H9 (cell line): ENCODE data around the gene GPX2. TPM values are rescaled to one million over a fixed set of nuclear protein-coding genes. Genes with fewer than 3 reads are reported as not detected.

Experiments used
- DNase-seq: peaks from one replicate; pipeline ENCODE4 v3.0.0-alpha.2; 2017
- H2AFZ ChIP-seq: one replicate; pipeline ENCODE4 v1.6.1; 2013; ENCODE audit warnings: mild to moderate bottlenecking, low read length, control low read depth, moderate library complexity
- H2AK5ac ChIP-seq: 2 replicates; pipeline ENCODE4 v1.6.1; 2013; ENCODE audit warnings: low read length, control low read depth, mixed read lengths; ENCODE audit not compliant: insufficient read length
- H2BK120ac ChIP-seq: one replicate; pipeline ENCODE4 v1.6.1; 2013; ENCODE audit warnings: low read depth, mild to moderate bottlenecking, low read length, control low read depth, inconsistent platforms; ENCODE audit not compliant: poor library complexity, severe bottlenecking
- H2BK12ac ChIP-seq: 2 replicates; pipeline ENCODE4 v1.6.1; 2013; ENCODE audit warnings: low read length, control low read depth, mixed read lengths, low read depth; ENCODE audit not compliant: insufficient read length
- H2BK15ac ChIP-seq: 2 replicates; pipeline ENCODE4 v1.6.1; 2013; ENCODE audit warnings: low read depth, low read length, control low read depth
- H2BK20ac ChIP-seq: one replicate; pipeline ENCODE4 v1.6.1; 2013; ENCODE audit warnings: low read depth, mild to moderate bottlenecking, low read length, control low read depth, inconsistent platforms; ENCODE audit not compliant: poor library complexity, severe bottlenecking
- H2BK5ac ChIP-seq: 2 replicates; pipeline ENCODE4 v1.6.1; 2013; ENCODE audit warnings: low read length, control low read depth, mixed read lengths; ENCODE audit not compliant: insufficient read length
- H3K14ac ChIP-seq: 2 replicates; pipeline ENCODE4 v1.6.1; 2013; ENCODE audit warnings: low read length, control low read depth; ENCODE audit not compliant: insufficient read depth
- H3K18ac ChIP-seq: 2 replicates; pipeline ENCODE4 v1.6.1; 2013; ENCODE audit warnings: low read depth, mild to moderate bottlenecking, mixed read lengths, low read length, control low read depth; ENCODE audit not compliant: insufficient read length
- H3K23ac ChIP-seq: 2 replicates; pipeline ENCODE4 v1.6.1; 2013; ENCODE audit warnings: low read length, control low read depth, mixed read lengths, low read depth; ENCODE audit not compliant: insufficient read length
- H3K23me2 ChIP-seq: 2 replicates; pipeline ENCODE4 v1.6.1; 2013; ENCODE audit warnings: low read depth, mild to moderate bottlenecking, mixed read lengths, low read length, control low read depth; ENCODE audit not compliant: insufficient read length, poor library complexity, severe bottlenecking
- H3K27ac ChIP-seq: 2 replicates; pipeline ENCODE4 v1.5.1; 2013; ENCODE audit warnings: low read length, control low read depth, mixed read lengths, low read depth; ENCODE audit not compliant: insufficient read length
- H3K27me3 ChIP-seq: 2 replicates; pipeline ENCODE4 v1.6.1; 2013; ENCODE audit warnings: low read length, control low read depth, inconsistent platforms; ENCODE audit not compliant: insufficient read depth
- H3K4ac ChIP-seq: 2 replicates; pipeline ENCODE4 v1.6.1; 2013; ENCODE audit warnings: low read depth, mild to moderate bottlenecking, control low read depth, inconsistent platforms, low read length, moderate library complexity
- H3K4me1 ChIP-seq: 2 replicates; pipeline ENCODE4 v1.6.1; 2013; ENCODE audit warnings: low read length, control low read depth, inconsistent platforms; ENCODE audit not compliant: insufficient read depth
- H3K4me2 ChIP-seq: 2 replicates; pipeline ENCODE4 v1.6.1; 2013; ENCODE audit warnings: low read length, control low read depth, mixed read lengths; ENCODE audit not compliant: insufficient read length, insufficient read depth
- H3K56ac ChIP-seq: 2 replicates; pipeline ENCODE4 v1.6.1; 2013; ENCODE audit warnings: low read depth, mild to moderate bottlenecking, mixed read lengths, low read length, control low read depth; ENCODE audit not compliant: insufficient read length
- H3K79me1 ChIP-seq: 2 replicates; pipeline ENCODE4 v1.6.1; 2013; ENCODE audit warnings: low read depth, mild to moderate bottlenecking, moderate library complexity, low read length, control low read depth, inconsistent platforms; ENCODE audit not compliant: insufficient read depth, poor library complexity, severe bottlenecking
- H3K79me2 ChIP-seq: 2 replicates; pipeline ENCODE4 v1.6.1; 2013; ENCODE audit warnings: low read length, control low read depth, inconsistent platforms; ENCODE audit not compliant: insufficient read depth
- H3K9ac ChIP-seq: 2 replicates; pipeline ENCODE4 v1.6.1; 2013; ENCODE audit warnings: low read length, control low read depth, mixed read lengths; ENCODE audit not compliant: insufficient read length; ENCODE audit errors: extremely low read depth
- H3K9me3 ChIP-seq: one replicate; pipeline ENCODE4 v1.6.1; 2013; ENCODE audit warnings: low read depth, low read length, inconsistent platforms; ENCODE audit not compliant: control insufficient read depth
- H3T11ph ChIP-seq: one replicate; pipeline ENCODE4 v1.6.1; 2013; ENCODE audit warnings: mild to moderate bottlenecking, low read length, control low read depth, inconsistent platforms
- H4K20me1 ChIP-seq: one replicate; pipeline ENCODE4 v1.6.1; 2013; ENCODE audit not compliant: control insufficient read depth, insufficient read length, insufficient read depth
- H4K5ac ChIP-seq: 2 replicates; pipeline ENCODE4 v1.6.1; 2013; ENCODE audit warnings: low read depth, mild to moderate bottlenecking, mixed read lengths, low read length, control low read depth; ENCODE audit not compliant: insufficient read length
- H4K8ac ChIP-seq: replicated peaks from 2 replicates; pipeline ENCODE4 v1.6.1; 2013; ENCODE audit warnings: low read length, control low read depth, mixed read lengths, low read depth; ENCODE audit not compliant: insufficient read length
- H4K91ac ChIP-seq: 2 replicates; pipeline ENCODE4 v1.6.1; 2013; ENCODE audit warnings: low read depth, mild to moderate bottlenecking, moderate library complexity, mixed read lengths, low read length, control low read depth; ENCODE audit not compliant: insufficient read length
- H3K27ac Mint-ChIP-seq, 3 experiments: 2 replicates in 2 of 3; 3 replicates in 1 of 3; pipeline ENCODE4 v1.8.0; 2020 to 2021; ENCODE audit warnings: mixed read lengths in 3 of 3, mild to moderate bottlenecking in 1 of 3, moderate library complexity in 1 of 3
- H3K27me3 Mint-ChIP-seq: 2 replicates; pipeline ENCODE4 v1.8.0; 2021; ENCODE audit warnings: low read depth, mild to moderate bottlenecking, moderate library complexity, mixed read lengths
- H3K36me3 Mint-ChIP-seq, 3 experiments: 2 replicates in 2 of 3; 3 replicates in 1 of 3; pipeline ENCODE4 v1.8.0; 2020 to 2021; ENCODE audit warnings: low read depth in 3 of 3, mixed read lengths in 3 of 3; ENCODE audit not compliant: insufficient read depth in 1 of 3
- H3K4me1 Mint-ChIP-seq, 2 experiments: 2 replicates each; pipeline ENCODE4 v1.8.0; 2020; ENCODE audit warnings: mixed read lengths in 2 of 2
- H3K4me3 Mint-ChIP-seq, 2 experiments: 2 replicates in 1 of 2; 3 replicates in 1 of 2; pipeline ENCODE4 v1.8.0; 2020 to 2021; ENCODE audit warnings: mild to moderate bottlenecking in 2 of 2, mixed read lengths in 2 of 2, moderate library complexity in 1 of 2
- H3K9me3 Mint-ChIP-seq, 2 experiments: 2 replicates in 1 of 2; 3 replicates in 1 of 2; pipeline ENCODE4 v1.8.0; 2020; ENCODE audit warnings: mild to moderate bottlenecking in 2 of 2, mixed read lengths in 2 of 2, moderate library complexity in 1 of 2
- WGBS: extraction: QIAGEN DNeasy Blood & Tissue Kit; methylation state at CpG from one replicate; pipeline ENCODE4 v1.1.7; 2013; ENCODE audit warnings: missing lambda C conversion rate, low lambda C conversion rate, mixed read lengths; ENCODE audit not compliant: insufficient read length; ENCODE audit errors: extremely low coverage; 5-methylcytosine and 5-hydroxymethylcytosine counted together
- total RNA-seq: library from RNA; stranded (reverse); gene quantifications from 2 replicates; pipeline ENCODE4 v1.2.1, GENCODE V29; 2021
- TF ChIP-seq, protein P1 (sequence below): fragments of 200-600 bp; sonication (generic); conservative IDR thresholded peaks from 3 replicates; pipeline ENCODE4 v1.8.0; 2021; ENCODE audit warnings: antibody characterized with exemption, mild to moderate bottlenecking

GPX2 gene
- total RNA-seq, 1 experiment from 2014 or later: 0.79 TPM

- Histone ChIP-seq H2BK5ac (no peak overlapping the region), H3K9me3 (no peaks in the 10 kb centered on the region), H3K9ac (no peak overlapping the region), H3K27ac (no peak overlapping the region), H3K23me2 (no peaks in the 10 kb centered on the region), H2BK20ac (no peak overlapping the region), H2BK12ac (no peak overlapping the region), H3K4ac (no peak overlapping the region), H3K79me1 (no peaks in the 10 kb centered on the region), H4K5ac (no peak overlapping the region), H3K4me2 (no peak overlapping the region), H2BK120ac (no peak overlapping the region), H3T11ph (no peak overlapping the region), H4K8ac (no peak overlapping the region), H3K23ac (no peak overlapping the region), H3K4me1 (peaks cover 24% of the 10 kb centered on the region; the same call in 1 of the 2 replicates), H2BK15ac (no peak overlapping the region; the same call in 1 of the 2 replicates), H3K56ac (no peak overlapping the region), H3K18ac (no peak overlapping the region), H4K91ac (no peak overlapping the region), H3K27me3 (no peaks in the 10 kb centered on the region), H2AK5ac (no peak overlapping the region), H3K79me2 (no peaks in the 10 kb centered on the region; the same call in 1 of the 2 replicates), H3K14ac (no peak overlapping the region; the same call in 1 of the 2 replicates), H4K20me1 (no peaks in the 10 kb centered on the region), H2AFZ (no peak overlapping the region)
- peak overlapping the region in 2 of 3 experiments; percentile 14 to 75; a peak in 2 of 7 replicates for H3K27ac Mint-ChIP-seq
- H3K4me1 Mint-ChIP-seq: peaks cover 49 to 51% of the 10 kb centered on the region in 2 experiments
- H3K27me3 Mint-ChIP-seq: peaks cover 22% of the 10 kb centered on the region
- DNase-seq: peak; percentile 52
- no CpG with 5 or more reads among the region's 6 CpGs for WGBS
- TF ChIP-seq, protein P1, sequence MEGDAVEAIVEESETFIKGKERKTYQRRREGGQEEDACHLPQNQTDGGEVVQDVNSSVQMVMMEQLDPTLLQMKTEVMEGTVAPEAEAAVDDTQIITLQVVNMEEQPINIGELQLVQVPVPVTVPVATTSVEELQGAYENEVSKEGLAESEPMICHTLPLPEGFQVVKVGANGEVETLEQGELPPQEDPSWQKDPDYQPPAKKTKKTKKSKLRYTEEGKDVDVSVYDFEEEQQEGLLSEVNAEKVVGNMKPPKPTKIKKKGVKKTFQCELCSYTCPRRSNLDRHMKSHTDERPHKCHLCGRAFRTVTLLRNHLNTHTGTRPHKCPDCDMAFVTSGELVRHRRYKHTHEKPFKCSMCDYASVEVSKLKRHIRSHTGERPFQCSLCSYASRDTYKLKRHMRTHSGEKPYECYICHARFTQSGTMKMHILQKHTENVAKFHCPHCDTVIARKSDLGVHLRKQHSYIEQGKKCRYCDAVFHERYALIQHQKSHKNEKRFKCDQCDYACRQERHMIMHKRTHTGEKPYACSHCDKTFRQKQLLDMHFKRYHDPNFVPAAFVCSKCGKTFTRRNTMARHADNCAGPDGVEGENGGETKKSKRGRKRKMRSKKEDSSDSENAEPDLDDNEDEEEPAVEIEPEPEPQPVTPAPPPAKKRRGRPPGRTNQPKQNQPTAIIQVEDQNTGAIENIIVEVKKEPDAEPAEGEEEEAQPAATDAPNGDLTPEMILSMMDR: no peak
- H3K4me3 Mint-ChIP-seq: peak overlapping the region in 1 of 2 experiments; percentile 21; a peak in 1 of 5 replicates
- H3K9me3 Mint-ChIP-seq: no peaks in the 10 kb centered on the region
- peaks cover 16 to 24% (median 18%) of the 10 kb centered on the region in 3 experiments; a peak in 6 of 7 replicates for H3K36me3 Mint-ChIP-seq
These were observed 26.1 kb upstream of the GPX2 start for GRCh38 chr14:64968651-64969050.
